Lower lobe of right lung (tissue), 2 donors: ENCODE data around the gene TOP2A. TPM values are rescaled to one million over a fixed set of nuclear protein-coding genes. Genes with fewer than 3 reads are reported as not detected.
A peak's percentile ranks its signal among the peaks of the same experiment; 100 is the strongest.

Source experiments
- ATAC-seq, 2 donors: fragments of 200-7000 bp; cut with Tn5 transposase; one replicate each; pipeline ENCODE4 v1.9.1; 2020 to 2022; ENCODE audit warnings: mild to moderate bottlenecking in 2 of 2, moderate library complexity in 2 of 2
- DNase-seq: peaks from one replicate; pipeline ENCODE4 v3.0.0-alpha.2; 2020
- H3K27ac ChIP-seq: fragments of 200-600 bp; one replicate; pipeline ENCODE4 v1.8.0; 2022
- H3K27me3 ChIP-seq: fragments of 200-600 bp; one replicate; pipeline ENCODE4 v1.8.0; 2022; ENCODE audit warnings: low read depth
- H3K36me3 ChIP-seq: fragments of 200-600 bp; one replicate; pipeline ENCODE4 v1.8.0; 2022; ENCODE audit warnings: mild to moderate bottlenecking
- H3K4me1 ChIP-seq: fragments of 200-600 bp; one replicate; pipeline ENCODE4 v1.8.0; 2022
- H3K4me3 ChIP-seq: fragments of 200-600 bp; one replicate; pipeline ENCODE4 v1.8.0; 2022; ENCODE audit warnings: mild to moderate bottlenecking
- H3K9me3 ChIP-seq: fragments of 200-600 bp; one replicate; pipeline ENCODE4 v1.8.0; 2022
- intact Hi-C: fragments of 100-400 bp; cut with DNase I; formaldehyde crosslinking; loops from one replicate; pipeline ENCODE4 v1.11.0; 2022
- total RNA-seq: library from RNA; stranded (reverse); fragmentation: NEBNext Ultra II Directional; extraction: Animal tissue kit (Norgen Biotek cat#: 25700); gene quantifications from one replicate; pipeline ENCODE4 v1.2.1, GENCODE V29; 2021
- TF ChIP-seq, protein P1 (sequence below): fragments of 200-600 bp; IDR thresholded peaks from one replicate; pipeline ENCODE4 v1.8.0; 2022; ENCODE audit warnings: antibody characterized with exemption, mild to moderate bottlenecking
- donor health status: DM: no; HTN: yes; CAD: no; lungs with severe emphysema.

TOP2A gene
- total RNA-seq, 1 donor from 2014 or later: 6.7 TPM

DNA sequence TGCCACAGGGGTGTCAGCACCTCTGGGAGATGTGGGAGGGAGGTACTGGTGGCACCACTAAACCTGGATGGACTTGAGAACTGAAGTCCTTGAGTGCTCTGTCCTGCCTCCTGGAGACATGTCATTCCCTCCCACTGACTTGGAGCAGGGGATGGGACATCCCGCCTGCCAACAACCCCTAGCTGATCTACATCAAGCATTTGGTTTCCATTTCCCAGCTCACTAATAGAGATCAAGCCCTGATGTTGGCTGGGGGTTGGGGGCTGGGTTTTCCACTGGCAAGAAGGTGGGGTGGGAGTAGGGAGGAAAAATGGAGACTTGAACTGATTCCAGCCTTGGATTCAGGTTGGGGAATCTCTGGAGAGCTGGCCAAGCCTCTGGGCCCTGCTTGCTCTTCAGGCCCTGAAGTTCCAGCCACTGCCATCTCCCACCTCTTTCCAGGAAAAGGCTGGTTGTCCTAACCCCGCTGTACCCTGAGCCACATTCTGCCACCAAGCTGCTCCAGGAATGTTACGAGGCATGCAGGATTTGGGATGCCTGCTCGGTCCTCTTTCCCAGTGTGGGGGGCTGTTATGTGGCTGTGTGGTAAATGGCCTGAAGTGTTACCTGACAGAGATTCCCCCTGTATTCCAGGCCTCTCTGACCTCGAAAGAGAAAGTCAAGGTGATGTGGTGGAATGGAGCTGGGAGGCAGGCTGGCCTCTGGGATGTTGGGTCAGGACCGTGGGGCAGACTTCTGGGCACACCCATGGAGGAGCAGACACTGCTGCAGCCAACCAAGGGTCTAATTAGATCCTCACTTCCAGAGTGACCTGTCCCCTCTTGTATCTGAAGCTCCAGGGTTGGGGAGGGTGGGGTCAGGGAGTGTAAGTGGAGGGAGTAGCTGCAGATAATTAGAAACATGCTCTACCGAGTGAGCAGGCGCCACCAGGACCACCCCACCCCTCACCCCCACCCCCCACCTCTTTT lies 42.2 kb upstream of the TOP2A start:
- Histone ChIP-seq H3K9me3 (no peaks in the 10 kb centered on the region), H3K36me3 (peaks cover 33% of the 10 kb centered on the region), H3K4me1 (peaks cover 55% of the 10 kb centered on the region), H3K27me3 (no peaks in the 10 kb centered on the region), H3K4me3 (no peak overlapping the region), H3K27ac (no peak overlapping the region)
- TF ChIP-seq, protein P1, sequence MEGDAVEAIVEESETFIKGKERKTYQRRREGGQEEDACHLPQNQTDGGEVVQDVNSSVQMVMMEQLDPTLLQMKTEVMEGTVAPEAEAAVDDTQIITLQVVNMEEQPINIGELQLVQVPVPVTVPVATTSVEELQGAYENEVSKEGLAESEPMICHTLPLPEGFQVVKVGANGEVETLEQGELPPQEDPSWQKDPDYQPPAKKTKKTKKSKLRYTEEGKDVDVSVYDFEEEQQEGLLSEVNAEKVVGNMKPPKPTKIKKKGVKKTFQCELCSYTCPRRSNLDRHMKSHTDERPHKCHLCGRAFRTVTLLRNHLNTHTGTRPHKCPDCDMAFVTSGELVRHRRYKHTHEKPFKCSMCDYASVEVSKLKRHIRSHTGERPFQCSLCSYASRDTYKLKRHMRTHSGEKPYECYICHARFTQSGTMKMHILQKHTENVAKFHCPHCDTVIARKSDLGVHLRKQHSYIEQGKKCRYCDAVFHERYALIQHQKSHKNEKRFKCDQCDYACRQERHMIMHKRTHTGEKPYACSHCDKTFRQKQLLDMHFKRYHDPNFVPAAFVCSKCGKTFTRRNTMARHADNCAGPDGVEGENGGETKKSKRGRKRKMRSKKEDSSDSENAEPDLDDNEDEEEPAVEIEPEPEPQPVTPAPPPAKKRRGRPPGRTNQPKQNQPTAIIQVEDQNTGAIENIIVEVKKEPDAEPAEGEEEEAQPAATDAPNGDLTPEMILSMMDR: no peak
- intact Hi-C loops: no loop called here
- no peak for DNase-seq
- ATAC-seq: no peak

GRCh38 chr17:40458851-40459482 lies 41.3 kb upstream of the TOP2A start:
- no peak for DNase-seq
- peaks cover 64% of the 10 kb centered on the region for H3K4me1 ChIP-seq

DNA sequence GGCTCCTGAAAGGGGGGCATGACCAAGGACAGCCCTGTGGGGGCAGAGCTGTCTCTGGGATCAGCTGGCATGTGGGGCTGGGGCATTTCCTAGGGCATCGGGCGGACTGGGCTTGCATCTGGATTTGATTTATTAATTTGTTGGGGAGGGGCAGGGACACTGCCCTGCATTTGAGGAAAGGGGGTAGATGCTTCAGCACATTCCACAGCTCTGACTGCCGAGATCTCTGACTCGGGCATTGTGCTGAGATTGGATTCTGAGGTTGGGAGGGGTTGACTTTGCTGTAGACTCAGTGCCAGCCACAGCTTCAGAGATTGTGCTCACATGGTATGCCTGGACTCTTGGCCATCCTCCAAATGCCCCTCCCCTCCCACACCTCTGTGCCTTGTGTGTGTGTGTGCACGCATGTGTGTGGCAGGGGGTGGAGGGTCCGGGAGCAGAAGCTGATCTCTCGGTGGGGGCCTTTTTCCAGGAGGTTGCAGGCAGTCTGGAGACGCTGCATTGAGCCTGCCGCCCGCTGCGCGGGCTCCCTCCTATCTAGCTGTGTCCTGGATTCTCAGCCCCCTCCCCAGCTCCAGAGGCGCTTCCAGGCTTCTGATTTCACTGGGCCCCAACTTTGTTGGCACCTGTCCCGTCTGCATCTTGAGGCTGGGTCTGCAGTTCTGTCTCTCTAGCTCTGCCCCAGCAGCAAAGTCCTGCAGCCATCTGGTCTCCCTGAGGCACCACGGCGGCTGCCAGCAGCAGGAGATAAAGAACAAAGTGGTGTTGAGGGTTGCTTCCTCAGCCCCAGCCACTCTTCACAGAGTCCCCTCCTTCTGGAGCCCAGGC lies 40.5 kb upstream of the TOP2A start:
- TF ChIP-seq, protein P1: no peak
- peaks cover 50% of the 10 kb centered on the region for H3K36me3 ChIP-seq
- no peaks in the 10 kb centered on the region for H3K9me3 ChIP-seq
- intact Hi-C loops: no loop called here
- H3K4me3 ChIP-seq: no peak overlapping the region
- peak overlapping the region; percentile 49 for H3K27ac ChIP-seq
- ATAC-seq (peak in 1 of 2 donors; percentile 27), DNase-seq (no peak)
- H3K27me3 ChIP-seq: no peaks in the 10 kb centered on the region
- H3K4me1 ChIP-seq: peaks cover 67% of the 10 kb centered on the region

More at GRCh38 chr17:40458851-40459482, 41.3 kb upstream of the TOP2A start:
- no peaks in the 10 kb centered on the region for H3K27me3 ChIP-seq
- no peak overlapping the region for H3K4me3 ChIP-seq
- TF ChIP-seq, protein P1: no peak
- H3K36me3 ChIP-seq: peaks cover 42% of the 10 kb centered on the region
- no peak overlapping the region for H3K27ac ChIP-seq
- intact Hi-C loops: no loop called here
- no peak for ATAC-seq
- H3K9me3 ChIP-seq: no peaks in the 10 kb centered on the region

- H3K27me3 ChIP-seq: no peaks in the 10 kb centered on the region
- TF ChIP-seq, protein P1: no peak
- H3K9me3 ChIP-seq: no peaks in the 10 kb centered on the region
- H3K36me3 ChIP-seq: peaks cover 58% of the 10 kb centered on the region
- DNase-seq: no peak
- peaks cover 67% of the 10 kb centered on the region for H3K4me1 ChIP-seq
- ATAC-seq: no peak
- intact Hi-C loops: no loop called here
- peak overlapping the region; percentile 54 for H3K27ac ChIP-seq
- no peak overlapping the region for H3K4me3 ChIP-seq
These were observed 39.7 kb upstream of the TOP2A start for GRCh38 chr17:40457369-40457768.

DNA sequence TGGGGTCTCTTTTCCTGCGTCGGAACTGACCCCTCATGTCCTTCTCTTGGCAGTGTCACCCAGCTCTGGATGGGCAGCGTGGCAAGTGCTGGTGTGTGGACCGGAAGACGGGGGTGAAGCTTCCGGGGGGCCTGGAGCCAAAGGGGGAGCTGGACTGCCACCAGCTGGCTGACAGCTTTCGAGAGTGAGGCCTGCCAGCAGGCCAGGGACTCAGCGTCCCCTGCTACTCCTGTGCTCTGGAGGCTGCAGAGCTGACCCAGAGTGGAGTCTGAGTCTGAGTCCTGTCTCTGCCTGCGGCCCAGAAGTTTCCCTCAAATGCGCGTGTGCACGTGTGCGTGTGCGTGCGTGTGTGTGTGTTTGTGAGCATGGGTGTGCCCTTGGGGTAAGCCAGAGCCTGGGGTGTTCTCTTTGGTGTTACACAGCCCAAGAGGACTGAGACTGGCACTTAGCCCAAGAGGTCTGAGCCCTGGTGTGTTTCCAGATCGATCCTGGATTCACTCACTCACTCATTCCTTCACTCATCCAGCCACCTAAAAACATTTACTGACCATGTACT lies 38.8 kb upstream of the TOP2A start:
- H3K4me1 ChIP-seq: peaks cover 67% of the 10 kb centered on the region
- H3K27me3 ChIP-seq: no peaks in the 10 kb centered on the region
- ATAC-seq (peak in 1 of 2 donors; percentile 5), DNase-seq (no peak)
- H3K36me3 ChIP-seq: peaks cover 63% of the 10 kb centered on the region
- H3K4me3 ChIP-seq: no peak overlapping the region
- H3K9me3 ChIP-seq: no peaks in the 10 kb centered on the region
- TF ChIP-seq, protein P1: no peak
- intact Hi-C loops: no loop called here
- H3K27ac ChIP-seq: peak overlapping the region; percentile 54
